BJ (cell line): ENCODE results near the gene MIF4GD. TPM values are rescaled to one million over a fixed set of nuclear protein-coding genes. Genes with fewer than 3 reads are reported as not detected.
A peak's percentile ranks its signal among the peaks of the same experiment; 100 is the strongest.

Source experiments
- CTCF ChIA-PET: fragments of 350-600 bp; formaldehyde crosslinking; extraction: SDS; loops from one replicate; lab custom pipeline; 2021; ENCODE audit warnings: antibody characterized with exemption, inconsistent platforms; lab: Yijun Ruan, JAX
- POLR2A ChIA-PET: fragments of 300-600 bp; sonication (Branson Sonifier 250); formaldehyde crosslinking; extraction: SDS; loops from one replicate; lab custom pipeline; 2021; ENCODE audit warnings: antibody characterized with exemption; lab: Charles Lee
- DNase-seq: peaks from one replicate; pipeline ENCODE4 v3.0.0-alpha.2; 2011; ENCODE audit warnings: low read depth
- H3K27me3 ChIP-seq: 2 replicates; pipeline ENCODE4 v1.6.0; 2011; ENCODE audit warnings: low read length; ENCODE audit not compliant: control insufficient read depth, insufficient read depth
- H3K36me3 ChIP-seq: 2 replicates; pipeline ENCODE4 v1.5.1; 2011; ENCODE audit warnings: low read length; ENCODE audit not compliant: control insufficient read depth, insufficient read depth
- H3K4me3 ChIP-seq: 2 replicates; pipeline ENCODE4 v1.5.1; 2011; ENCODE audit warnings: low read depth, mild to moderate bottlenecking, control low read depth, low read length
- CTCF ChIP-seq: IDR thresholded peaks from 2 replicates; pipeline ENCODE4 v1.5.1; 2011; ENCODE audit warnings: low read depth, mild to moderate bottlenecking, control low read depth, inconsistent platforms, low read length, moderate library complexity; ENCODE audit not compliant: insufficient read depth
- polyA plus RNA-seq: library from polyadenylated mRNA; depleted of rRNA; stranded (reverse); fragments of >200 nt; gene quantifications from 2 replicates; pipeline ENCODE4 v1.2.3, GENCODE V29; 2011

The MIF4GD gene
- polyA plus RNA-seq, 1 experiment, result 29.0 TPM

GRCh38 chr17:75277664-75278071, 6.6 kb upstream of the MIF4GD start:
- TF ChIP-seq CTCF, result no peak
- Histone ChIP-seq H3K27me3 (no peaks in the 10 kb centered on the region), H3K4me3 (no peak overlapping the region), H3K36me3 (peaks cover 1% of the 10 kb centered on the region; the same call in 1 of the 2 replicates)
- CTCF ChIA-PET, result interaction anchor here (0.6 to 1.9 kb wide), 10 partner anchors 10 to 141 kb away, joined by 3 to 11 read pairs (median 4); partner anchors contain the start of genes GRB2 and SLC25A19
- DNase-seq, result peak; percentile 76
- POLR2A ChIA-PET, result interaction anchor here (0.6 kb wide), 1 partner anchor 123 kb away, joined by 6 read pairs; no protein-coding TSS in a partner anchor

GRCh38 chr17:75273977-75274708, 3.1 kb upstream of the MIF4GD start:
- POLR2A ChIA-PET, result no interaction called here
- no peak for TF ChIP-seq CTCF

GRCh38 chr17:75272848-75273184, 1.8 kb upstream of the MIF4GD start:
- H3K36me3 ChIP-seq, result peaks cover 1% of the 10 kb centered on the region; the same call in 1 of the 2 replicates
- no peak overlapping the region for H3K4me3 ChIP-seq
- POLR2A ChIA-PET, result interaction anchor here (0.6 kb wide), 1 partner anchor 18 kb away, joined by 6 read pairs; no protein-coding TSS in a partner anchor
- CTCF ChIA-PET, result interaction anchor here (0.7 to 2.7 kb wide), 4 partner anchors 11 to 212 kb away, joined by 3 to 36 read pairs (median 4); partner anchors contain the start of genes GGA3 and MRPS7
- H3K27me3 ChIP-seq, result no peaks in the 10 kb centered on the region
- no peak for DNase-seq
- no peak for TF ChIP-seq CTCF

More at GRCh38 chr17:75273977-75274708, 3.1 kb upstream of the MIF4GD start:
- no peaks in the 10 kb centered on the region for H3K27me3 ChIP-seq
- CTCF ChIA-PET, result interaction anchor here (0.6 to 0.7 kb wide), 2 partner anchors 168 to 170 kb away, joined by 3 read pairs; no protein-coding TSS in a partner anchor
- DNase-seq, result no peak
- H3K36me3 ChIP-seq, result peaks cover 1% of the 10 kb centered on the region; the same call in 1 of the 2 replicates
- no peak overlapping the region for H3K4me3 ChIP-seq

GRCh38 chr17:75271955-75272847, 1.2 kb upstream of the MIF4GD start:
- Histone ChIP-seq H3K27me3 (no peaks in the 10 kb centered on the region), H3K36me3 (peaks cover 1% of the 10 kb centered on the region; the same call in 1 of the 2 replicates), H3K4me3 (peak overlapping the region; percentile 71)
- DNase-seq, result no peak
- ChIA-PET POLR2A (interaction anchor here (0.8 to 2.2 kb wide), 2 partner anchors 17 to 122 kb away, joined by 3 to 9 read pairs; partner anchors contain the start of gene SLC25A19), CTCF (interaction anchor here (0.5 to 2.7 kb wide), 15 partner anchors 8 to 244 kb away, joined by 3 to 36 read pairs (median 4); partner anchors contain the start of genes GGA3, MRPS7 and TSEN54)
- TF ChIP-seq CTCF, result no peak
